Vagina (tissue), 2 donors: ENCODE measurements around the gene GALNT17. TPM values are rescaled to one million over a fixed set of nuclear protein-coding genes. Genes with fewer than 3 reads are reported as not detected.

ENCODE experiments used
- DNase-seq, 2 donors: peaks; one replicate each; pipeline ENCODE4 v3.0.0-alpha.2; 2017; ENCODE audit errors: extremely low spot score in 2 of 2
- H3K27ac ChIP-seq: fragments of 200-600 bp; sonication (generic); one replicate; pipeline ENCODE4 v1.5.1; 2019
- H3K27me3 ChIP-seq: fragments of 200-600 bp; sonication (generic); one replicate; pipeline ENCODE4 v1.5.1; 2019
- H3K36me3 ChIP-seq, 2 donors: fragments of 200-600 bp; sonication (generic); one replicate each; pipeline ENCODE4 v1.5.1; 2017 to 2019
- H3K4me1 ChIP-seq: fragments of 200-600 bp; sonication (generic); one replicate; pipeline ENCODE4 v1.5.1; 2019
- H3K4me3 ChIP-seq, 2 donors: fragments of 200-600 bp; sonication (generic); 1 replicate in 1 of 2; 2 replicates in 1 of 2; pipeline ENCODE4 v1.5.1; 2016 to 2019
- H3K9me3 ChIP-seq: fragments of 200-600 bp; sonication (generic); one replicate; pipeline ENCODE4 v1.5.1; 2019
- POLR2A ChIP-seq, 2 donors: fragments of 450-650 bp; IDR thresholded peaks; one replicate each; pipeline ENCODE4 v1.6.1; 2017; ENCODE audit warnings: antibody characterized with exemption in 2 of 2, mild to moderate bottlenecking in 2 of 2, moderate library complexity in 2 of 2
- POLR2AphosphoS5 ChIP-seq, 2 donors: sonication (generic); formaldehyde crosslinking; IDR thresholded peaks; one replicate each; pipeline ENCODE4 v1.9.0; 2017; ENCODE audit warnings: antibody characterized with exemption in 2 of 2, mild to moderate bottlenecking in 2 of 2, low read depth in 1 of 2; ENCODE audit not compliant: insufficient read depth in 1 of 2
- intact Hi-C: fragments of 100-400 bp; cut with DNase I; formaldehyde crosslinking; loops from one replicate; pipeline ENCODE4 v1.15.1; 2023
- total RNA-seq: library from RNA; depleted of rRNA; stranded (reverse); fragments of >200 nt; gene quantifications from one replicate; pipeline ENCODE4 v1.2.3, GENCODE V29; 2016
- TF ChIP-seq, protein P1 (sequence below), 3 experiments: fragments of 450-650 bp in 2 of 3; fragments of 200-600 bp in 1 of 3; sonication (generic) in 1 of 3; IDR thresholded peaks; one replicate each; pipeline ENCODE4 v1.5.1; 2017 to 2019; ENCODE audit warnings: antibody characterized with exemption in 3 of 3, mild to moderate bottlenecking in 2 of 3, moderate library complexity in 2 of 3

Gene GALNT17
- total RNA-seq, 1 donor from 2014 or later, result 3.9 TPM

DNA sequence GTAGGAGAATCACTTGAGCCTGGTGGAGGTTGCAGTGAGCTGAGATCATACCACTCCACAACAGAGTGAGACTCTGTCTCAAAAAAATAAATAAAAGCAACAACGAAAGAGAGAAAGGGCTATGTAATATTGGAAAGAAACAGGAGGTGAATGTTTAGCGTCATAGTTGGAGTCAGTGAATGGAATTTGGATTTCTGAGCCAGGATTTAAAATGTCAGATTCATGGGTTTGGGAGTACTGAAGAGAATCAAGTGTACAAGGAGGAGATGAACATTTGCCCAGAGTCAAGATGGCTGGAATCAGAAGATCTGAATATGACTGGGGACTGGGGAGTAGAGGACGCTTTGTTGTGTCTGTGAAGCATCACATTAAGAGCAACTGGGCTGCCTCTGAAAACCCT is 366.4 kb downstream of the GALNT17 start:
- Histone ChIP-seq H3K36me3 (no peaks in the 10 kb centered on the region), H3K9me3 (no peaks in the 10 kb centered on the region), H3K27ac (no peak overlapping the region), H3K27me3 (no peaks in the 10 kb centered on the region), H3K4me1 (peaks cover 8% of the 10 kb centered on the region), H3K4me3 (no peak overlapping the region)
- intact Hi-C loops, result no loop called here
- DNase-seq, result no peak
- TF ChIP-seq, protein P1, sequence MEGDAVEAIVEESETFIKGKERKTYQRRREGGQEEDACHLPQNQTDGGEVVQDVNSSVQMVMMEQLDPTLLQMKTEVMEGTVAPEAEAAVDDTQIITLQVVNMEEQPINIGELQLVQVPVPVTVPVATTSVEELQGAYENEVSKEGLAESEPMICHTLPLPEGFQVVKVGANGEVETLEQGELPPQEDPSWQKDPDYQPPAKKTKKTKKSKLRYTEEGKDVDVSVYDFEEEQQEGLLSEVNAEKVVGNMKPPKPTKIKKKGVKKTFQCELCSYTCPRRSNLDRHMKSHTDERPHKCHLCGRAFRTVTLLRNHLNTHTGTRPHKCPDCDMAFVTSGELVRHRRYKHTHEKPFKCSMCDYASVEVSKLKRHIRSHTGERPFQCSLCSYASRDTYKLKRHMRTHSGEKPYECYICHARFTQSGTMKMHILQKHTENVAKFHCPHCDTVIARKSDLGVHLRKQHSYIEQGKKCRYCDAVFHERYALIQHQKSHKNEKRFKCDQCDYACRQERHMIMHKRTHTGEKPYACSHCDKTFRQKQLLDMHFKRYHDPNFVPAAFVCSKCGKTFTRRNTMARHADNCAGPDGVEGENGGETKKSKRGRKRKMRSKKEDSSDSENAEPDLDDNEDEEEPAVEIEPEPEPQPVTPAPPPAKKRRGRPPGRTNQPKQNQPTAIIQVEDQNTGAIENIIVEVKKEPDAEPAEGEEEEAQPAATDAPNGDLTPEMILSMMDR (IDR thresholded peaks at IDR 0.05), result no peak
- TF ChIP-seq POLR2A (IDR thresholded peaks at IDR 0.05) (no peak), POLR2AphosphoS5 (IDR thresholded peaks at IDR 0.05; ENCODE audit: insufficient read depth in 1 of 2, low read depth in 1 of 2) (no peak)

DNA sequence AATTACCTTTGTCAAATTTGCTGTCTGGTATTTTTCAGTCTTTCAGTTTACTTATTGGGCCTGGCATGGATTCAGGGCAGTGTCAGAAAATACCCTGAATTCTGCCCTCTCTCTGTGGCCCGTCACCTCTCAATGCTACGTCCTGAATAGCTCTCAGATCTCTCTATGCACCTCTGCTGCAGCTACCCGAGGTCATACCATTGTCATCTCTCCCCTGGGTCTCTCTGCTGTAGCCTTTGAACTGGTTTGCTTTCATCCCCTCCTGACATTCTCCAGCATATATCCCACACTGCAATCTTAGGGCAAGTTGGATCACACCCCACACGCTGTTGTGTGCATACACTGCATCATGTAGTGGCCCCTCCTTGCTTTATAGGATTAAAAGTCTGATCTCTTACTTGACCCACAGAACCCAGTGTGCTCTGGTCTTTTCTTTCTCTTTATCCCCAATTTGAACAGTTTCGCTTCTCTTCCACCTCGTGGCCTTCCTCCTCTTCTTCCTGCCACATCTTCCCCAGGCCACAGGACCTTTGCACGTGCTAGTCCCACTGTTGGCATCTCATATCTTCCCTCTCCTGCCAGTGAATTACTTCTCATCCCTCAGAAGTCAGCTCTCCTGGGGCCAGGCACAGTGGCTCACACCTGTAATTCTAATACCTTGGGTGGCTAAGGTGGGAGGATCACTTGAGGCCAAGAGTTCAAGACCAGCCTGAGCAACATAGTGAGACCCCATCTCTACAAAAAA is 372.9 kb downstream of the GALNT17 start:
- no peak overlapping the region for H3K4me3 ChIP-seq
- H3K27ac ChIP-seq, result no peak overlapping the region
- H3K4me1 ChIP-seq, result no peaks in the 10 kb centered on the region
- no peaks in the 10 kb centered on the region for H3K27me3 ChIP-seq
- no peaks in the 10 kb centered on the region for H3K9me3 ChIP-seq
- no peak for DNase-seq
- no peak for TF ChIP-seq POLR2AphosphoS5 (IDR thresholded peaks at IDR 0.05; ENCODE audit: insufficient read depth in 1 of 2, low read depth in 1 of 2)
- TF ChIP-seq, protein P1 (IDR thresholded peaks at IDR 0.05), result no peak
- TF ChIP-seq POLR2A (IDR thresholded peaks at IDR 0.05), result no peak
- intact Hi-C loops, result no loop called here
- H3K36me3 ChIP-seq, result no peaks in the 10 kb centered on the region

DNA sequence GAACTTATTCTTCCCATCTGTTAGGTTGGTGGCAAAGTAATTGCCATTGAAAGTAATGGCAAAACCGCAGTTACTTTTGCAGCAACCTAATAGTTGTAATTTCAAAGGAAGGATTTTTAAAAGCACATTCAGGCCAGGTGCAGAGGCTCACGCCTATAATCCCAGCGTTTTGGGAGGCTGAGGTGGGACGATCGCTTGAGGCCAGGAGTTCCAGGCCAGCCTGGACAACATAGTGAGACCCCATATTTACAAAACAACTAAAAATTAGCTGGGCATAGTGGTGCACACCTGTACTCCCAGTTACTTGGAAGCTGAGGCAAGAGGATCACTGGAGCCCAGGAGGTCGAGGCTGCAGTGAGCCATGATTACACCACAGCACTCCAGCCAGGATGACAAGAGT is 374.9 kb downstream of the GALNT17 start:
- Histone ChIP-seq H3K9me3 (no peaks in the 10 kb centered on the region), H3K36me3 (no peaks in the 10 kb centered on the region), H3K27me3 (no peaks in the 10 kb centered on the region), H3K27ac (no peak overlapping the region), H3K4me3 (no peak overlapping the region), H3K4me1 (no peaks in the 10 kb centered on the region)
- TF ChIP-seq POLR2AphosphoS5 (IDR thresholded peaks at IDR 0.05; ENCODE audit: insufficient read depth in 1 of 2, low read depth in 1 of 2) (no peak), POLR2A (IDR thresholded peaks at IDR 0.05) (no peak)
- TF ChIP-seq, protein P1 (IDR thresholded peaks at IDR 0.05), result no peak
- DNase-seq, result no peak
- intact Hi-C loops, result no loop called here

DNA sequence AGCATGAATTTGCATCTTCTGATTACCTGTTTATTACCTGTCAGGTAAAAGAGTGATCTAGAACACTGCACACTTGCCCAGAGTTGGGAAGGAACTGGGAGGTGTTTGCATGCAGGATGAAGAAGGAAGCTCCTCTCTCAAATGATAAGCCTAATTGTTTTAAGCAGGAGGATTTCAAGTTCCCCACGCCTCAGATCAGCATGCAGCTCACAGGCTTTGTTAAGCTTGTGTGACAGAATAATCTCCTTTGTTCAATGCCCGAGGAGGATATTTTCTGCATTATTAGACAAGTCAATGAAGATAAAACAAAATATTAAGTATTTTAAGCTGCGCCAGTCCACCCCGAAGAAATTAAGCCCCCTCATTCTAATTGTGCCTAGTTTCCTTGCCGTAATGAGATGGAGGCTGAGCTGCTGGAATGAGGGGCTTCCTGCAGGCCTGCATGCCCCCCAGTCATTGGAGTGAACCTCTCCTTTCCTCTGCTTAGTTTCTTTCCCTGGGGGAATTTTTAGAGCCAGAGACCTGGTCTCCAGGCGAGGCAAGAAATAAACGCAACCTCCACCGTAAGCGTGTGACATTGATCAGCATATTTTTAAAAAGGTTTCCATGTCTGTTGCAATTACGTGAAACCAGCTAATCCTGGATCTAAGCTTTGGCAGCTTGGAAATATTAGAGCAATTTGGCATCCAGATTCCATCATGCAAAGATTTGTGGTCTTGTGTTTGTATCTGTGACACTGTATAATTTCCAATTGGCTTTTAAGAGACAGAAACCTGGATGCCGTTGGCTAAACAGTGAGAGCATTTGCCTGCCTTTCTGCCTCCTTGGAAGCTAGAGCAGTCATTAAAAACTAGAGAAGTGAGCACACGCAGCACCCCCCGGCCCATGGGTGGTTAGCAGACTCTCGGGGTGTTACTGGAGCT is 376.0 kb downstream of the GALNT17 start:
- Histone ChIP-seq H3K4me3 (no peak overlapping the region), H3K27me3 (no peaks in the 10 kb centered on the region), H3K4me1 (no peaks in the 10 kb centered on the region), H3K36me3 (no peaks in the 10 kb centered on the region), H3K27ac (no peak overlapping the region), H3K9me3 (no peaks in the 10 kb centered on the region)
- intact Hi-C loops, result no loop called here
- DNase-seq, result no peak
- TF ChIP-seq, protein P1 (IDR thresholded peaks at IDR 0.05), result no peak
- TF ChIP-seq POLR2A (IDR thresholded peaks at IDR 0.05), result no peak
- TF ChIP-seq POLR2AphosphoS5 (IDR thresholded peaks at IDR 0.05; ENCODE audit: insufficient read depth in 1 of 2, low read depth in 1 of 2), result no peak
